CD14-positive monocyte (primary cell): ENCODE measurements around the gene FRMD3. TPM values are rescaled to one million over a fixed set of nuclear protein-coding genes. Genes with fewer than 3 reads are reported as not detected.

ENCODE experiments used
- DNase-seq, 3 donors: peaks; one replicate each; pipeline ENCODE4 v3.0.0-alpha.2; 2011 to 2022
- H2AFZ ChIP-seq: 2 replicates; pipeline ENCODE4 v1.6.0; 2012; ENCODE audit warnings: mild to moderate bottlenecking, low read depth, low read length, inconsistent platforms; ENCODE audit not compliant: insufficient read depth, poor library complexity, severe bottlenecking
- H3K27ac ChIP-seq, 2 donors: 1 replicate in 1 of 2; 2 replicates in 1 of 2; pipeline ENCODE4 v1.5.1; 2012 to 2013; ENCODE audit warnings: low read length in 2 of 2, control low read depth in 1 of 2, inconsistent platforms in 1 of 2, low read depth in 1 of 2, mild to moderate bottlenecking in 1 of 2
- H3K27me3 ChIP-seq, 2 donors: one replicate each; pipeline versions ENCODE4 v1.6.0 to v1.6.1; 2011 to 2013; ENCODE audit warnings: low read length in 2 of 2; ENCODE audit not compliant: control insufficient read depth in 2 of 2, insufficient read depth in 2 of 2
- H3K36me3 ChIP-seq, 2 donors: replicated peaks in 1 of 2; 1 replicate in 1 of 2; 2 replicates in 1 of 2; pipeline versions ENCODE4 v1.5.1 to v1.6.1; 2012 to 2013; ENCODE audit warnings: low read length in 2 of 2, control low read depth in 1 of 2, inconsistent platforms in 1 of 2, mild to moderate bottlenecking in 1 of 2; ENCODE audit not compliant: insufficient read depth in 2 of 2, control insufficient read depth in 1 of 2
- H3K4me1 ChIP-seq, 2 donors: 1 replicate in 1 of 2; 2 replicates in 1 of 2; pipeline versions ENCODE4 v1.5.1 to v1.6.1; 2012 to 2013; ENCODE audit warnings: low read length in 2 of 2, control low read depth in 1 of 2, inconsistent platforms in 1 of 2, mild to moderate bottlenecking in 1 of 2, moderate library complexity in 1 of 2; ENCODE audit not compliant: insufficient read depth in 2 of 2, control insufficient read depth in 1 of 2
- H3K4me2 ChIP-seq: replicated peaks from 2 replicates; pipeline ENCODE3; 2012; ENCODE audit warnings: low read length, moderate library complexity, mild to moderate bottlenecking; ENCODE audit not compliant: poor library complexity, severe bottlenecking; ENCODE audit errors: extremely low read depth
- H3K4me3 ChIP-seq, 3 experiments: fragments of 200-600 bp in 1 of 3; sonication (generic) in 1 of 3; replicated peaks in 1 of 3; 1 replicate in 2 of 3; 2 replicates in 1 of 3; pipeline ENCODE4 v1.5.1; 2011 to 2013; ENCODE audit warnings: low read length in 3 of 3, mild to moderate bottlenecking in 3 of 3, control low read depth in 2 of 3, low read depth in 2 of 3, inconsistent platforms in 1 of 3, moderate library complexity in 1 of 3
- H3K79me2 ChIP-seq: 2 replicates; pipeline ENCODE4 v1.6.0; 2012; ENCODE audit warnings: mild to moderate bottlenecking, control low read depth, inconsistent platforms, low read length, moderate library complexity; ENCODE audit not compliant: insufficient read depth
- H3K9ac ChIP-seq: 2 replicates; pipeline ENCODE4 v1.6.0; 2017; ENCODE audit warnings: low read length, mild to moderate bottlenecking; ENCODE audit not compliant: insufficient read depth, poor library complexity, severe bottlenecking
- H3K9me3 ChIP-seq, 2 donors: replicated peaks in 1 of 2; 1 replicate in 1 of 2; 2 replicates in 1 of 2; pipeline versions ENCODE4 v1.5.1 to v1.6.1; 2012 to 2013; ENCODE audit warnings: low read length in 2 of 2, control low read depth in 1 of 2; ENCODE audit not compliant: control insufficient read depth in 1 of 2, insufficient read depth in 1 of 2
- H4K20me1 ChIP-seq: 2 replicates; pipeline ENCODE4 v1.6.0; 2012; ENCODE audit warnings: mild to moderate bottlenecking, low read length, control low read depth, moderate library complexity; ENCODE audit not compliant: insufficient read depth
- H3K27ac Mint-ChIP-seq, 7 donors: one replicate each; pipeline ENCODE4 v1.8.0; 2020; ENCODE audit warnings: mild to moderate bottlenecking in 7 of 7, mixed read lengths in 7 of 7, moderate library complexity in 6 of 7, inconsistent platforms in 2 of 7
- H3K27me3 Mint-ChIP-seq, 3 donors: one replicate each; pipeline ENCODE4 v1.8.0; 2021 to 2022; ENCODE audit warnings: low read depth in 3 of 3, mild to moderate bottlenecking in 3 of 3, mixed read lengths in 3 of 3, moderate library complexity in 3 of 3, inconsistent platforms in 1 of 3
- H3K36me3 Mint-ChIP-seq, 2 donors: one replicate each; pipeline ENCODE4 v1.8.0; 2020; ENCODE audit warnings: mixed read lengths in 2 of 2, inconsistent platforms in 1 of 2, mild to moderate bottlenecking in 1 of 2
- H3K4me1 Mint-ChIP-seq: one replicate; pipeline ENCODE4 v1.8.0; 2020; ENCODE audit warnings: mild to moderate bottlenecking, mixed read lengths
- H3K4me3 Mint-ChIP-seq, 2 donors: one replicate each; pipeline ENCODE4 v1.8.0; 2020; ENCODE audit warnings: mild to moderate bottlenecking in 2 of 2, mixed read lengths in 2 of 2, moderate library complexity in 1 of 2
- H3K9me3 Mint-ChIP-seq, 7 donors: one replicate each; pipeline ENCODE4 v1.8.0; 2020 to 2022; ENCODE audit warnings: mixed read lengths in 7 of 7, mild to moderate bottlenecking in 6 of 7, moderate library complexity in 6 of 7, inconsistent platforms in 2 of 7
- WGBS: methylation state at CpG from one replicate; pipeline ENCODE4 v1.1.5; 2013; ENCODE audit warnings: missing lambda C conversion rate; ENCODE audit not compliant: insufficient coverage; 5-methylcytosine and 5-hydroxymethylcytosine counted together
- intact Hi-C, 2 donors: fragments of 100-400 bp; cut with micrococcal nuclease; formaldehyde crosslinking; loops; one replicate each; pipeline versions ENCODE4 v1.15.0 to v1.15.1; 2023
- polyA plus RNA-seq, 3 donors: library from polyadenylated mRNA; depleted of rRNA in 1 of 3; unstranded in 2 of 3; stranded (reverse) in 1 of 3; fragments of 300-500 nt in 2 of 3; fragments of >200 nt in 1 of 3; fragmentation: Illumina TruSeq in 2 of 3; gene quantifications; 1 replicate in 2 of 3; 2 replicates in 1 of 3; pipeline ENCODE4 v1.2.3, GENCODE V29; 2012 to 2021
- TF ChIP-seq, protein P1 (sequence below): fragments of 200-600 bp; IDR thresholded peaks from one replicate; pipeline ENCODE4 v1.8.0; 2022; ENCODE audit warnings: antibody characterized with exemption, mild to moderate bottlenecking

FRMD3 gene
- polyA plus RNA-seq, 3 donors: 2.8 to 9.8 (median 4.2) TPM

DNA sequence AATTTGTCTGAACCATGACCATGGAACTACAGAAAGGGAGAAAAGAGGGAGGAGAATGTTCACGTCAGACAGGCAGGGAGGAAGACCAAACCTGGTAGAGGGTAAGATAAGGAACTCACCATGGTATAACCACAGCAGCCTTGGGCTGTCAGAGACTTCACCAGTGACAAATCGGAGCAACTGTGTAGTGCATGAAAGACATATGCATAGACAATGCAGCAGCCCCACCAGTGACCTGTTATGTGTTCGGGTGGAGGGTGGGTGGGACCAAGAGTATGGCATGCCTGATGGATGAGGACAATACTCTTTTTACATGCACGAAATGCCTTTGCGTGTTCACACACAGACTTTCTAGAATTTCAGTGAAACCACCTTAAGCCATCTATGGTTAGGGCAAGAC lies 253.5 kb downstream of the FRMD3 start:
- WGBS: 67% methylated on average over 3 of the region's 5 CpGs
- H3K4me1 Mint-ChIP-seq: peaks cover 9% of the 10 kb centered on the region

DNA sequence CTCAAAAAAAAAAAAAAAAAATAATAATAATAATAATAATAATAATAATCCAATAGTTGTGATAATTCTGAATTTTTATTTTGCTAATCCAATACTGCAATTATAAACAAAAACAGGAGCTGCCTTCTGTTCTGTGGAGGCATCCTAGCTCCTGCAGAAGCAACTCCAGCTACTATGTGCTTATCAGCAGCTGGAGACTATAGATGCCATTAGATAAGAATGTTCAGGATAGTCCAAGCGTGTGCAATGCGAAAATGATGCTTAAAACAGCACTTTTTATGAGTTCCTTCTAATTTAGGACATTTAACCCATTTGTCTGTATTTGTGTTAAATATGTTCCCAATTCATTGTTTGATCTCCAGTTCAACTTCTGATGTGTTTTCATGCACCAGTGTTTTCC lies 254.7 kb downstream of the FRMD3 start:
- WGBS: no CpG with 5 or more reads among the region's 2 CpGs
- no peak overlapping the region for H3K9ac ChIP-seq
- no peaks in the 10 kb centered on the region for H3K79me2 ChIP-seq
- Mint-ChIP-seq H3K9me3 (peaks cover 0 to 4% (median 2%) of the 10 kb centered on the region in 7 donors), H3K36me3 (peaks cover 12 to 14% of the 10 kb centered on the region in 2 donors), H3K27ac (no peak overlapping the region), H3K4me3 (no peak overlapping the region), H3K4me1 (peaks cover 9% of the 10 kb centered on the region), H3K27me3 (peaks cover 0 to 3% (median 2%) of the 10 kb centered on the region in 3 donors)
- H3K9me3 ChIP-seq: no peaks in the 10 kb centered on the region
- DNase-seq: no peak
- H3K27me3 ChIP-seq: no peaks in the 10 kb centered on the region
- no peak overlapping the region for H3K27ac ChIP-seq
- no peak overlapping the region for H2AFZ ChIP-seq
- no peak overlapping the region for H3K4me3 ChIP-seq
- no peaks in the 10 kb centered on the region for H4K20me1 ChIP-seq
- TF ChIP-seq, protein P1, sequence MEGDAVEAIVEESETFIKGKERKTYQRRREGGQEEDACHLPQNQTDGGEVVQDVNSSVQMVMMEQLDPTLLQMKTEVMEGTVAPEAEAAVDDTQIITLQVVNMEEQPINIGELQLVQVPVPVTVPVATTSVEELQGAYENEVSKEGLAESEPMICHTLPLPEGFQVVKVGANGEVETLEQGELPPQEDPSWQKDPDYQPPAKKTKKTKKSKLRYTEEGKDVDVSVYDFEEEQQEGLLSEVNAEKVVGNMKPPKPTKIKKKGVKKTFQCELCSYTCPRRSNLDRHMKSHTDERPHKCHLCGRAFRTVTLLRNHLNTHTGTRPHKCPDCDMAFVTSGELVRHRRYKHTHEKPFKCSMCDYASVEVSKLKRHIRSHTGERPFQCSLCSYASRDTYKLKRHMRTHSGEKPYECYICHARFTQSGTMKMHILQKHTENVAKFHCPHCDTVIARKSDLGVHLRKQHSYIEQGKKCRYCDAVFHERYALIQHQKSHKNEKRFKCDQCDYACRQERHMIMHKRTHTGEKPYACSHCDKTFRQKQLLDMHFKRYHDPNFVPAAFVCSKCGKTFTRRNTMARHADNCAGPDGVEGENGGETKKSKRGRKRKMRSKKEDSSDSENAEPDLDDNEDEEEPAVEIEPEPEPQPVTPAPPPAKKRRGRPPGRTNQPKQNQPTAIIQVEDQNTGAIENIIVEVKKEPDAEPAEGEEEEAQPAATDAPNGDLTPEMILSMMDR: no peak
- H3K4me1 ChIP-seq: peaks cover 0 to 4% of the 10 kb centered on the region in 2 donors
- intact Hi-C loops: no loop called here
- no peak overlapping the region for H3K4me2 ChIP-seq
- H3K36me3 ChIP-seq: no peaks in the 10 kb centered on the region

More for the DNA sequence above, 253.5 kb downstream of the FRMD3 start:
- DNase-seq: no peak
- no peaks in the 10 kb centered on the region for H3K27me3 ChIP-seq
- H4K20me1 ChIP-seq: no peaks in the 10 kb centered on the region
- peaks cover 0 to 3% of the 10 kb centered on the region in 2 donors for H3K36me3 ChIP-seq
- H3K27me3 Mint-ChIP-seq: no peaks in the 10 kb centered on the region
- H3K9ac ChIP-seq: no peak overlapping the region
- H3K4me1 ChIP-seq: peaks cover 0 to 4% of the 10 kb centered on the region in 2 donors
- H3K9me3 Mint-ChIP-seq: peaks cover 0 to 2% (median 0%) of the 10 kb centered on the region in 7 donors
- H3K79me2 ChIP-seq: no peaks in the 10 kb centered on the region
- intact Hi-C loops: no loop called here
- peaks cover 17 to 19% of the 10 kb centered on the region in 2 donors for H3K36me3 Mint-ChIP-seq
- H3K9me3 ChIP-seq: no peaks in the 10 kb centered on the region
- H2AFZ ChIP-seq: no peak overlapping the region
- TF ChIP-seq, protein P1: no peak
- H3K4me3 Mint-ChIP-seq: no peak overlapping the region
- H3K4me2 ChIP-seq: no peak overlapping the region
- no peak overlapping the region for H3K27ac ChIP-seq
- no peak overlapping the region for H3K4me3 ChIP-seq
- H3K27ac Mint-ChIP-seq: no peak overlapping the region
